NCI-H2171 treated with DMSO at 0.1 percent for 48 hours (cell line): ENCODE data around the gene NOL7.

Experiments
- DNase-seq: peaks from one replicate; lab custom pipeline; 2025; lab: John Stamatoyannopoulos, UW

The NOL7 gene

DNA sequence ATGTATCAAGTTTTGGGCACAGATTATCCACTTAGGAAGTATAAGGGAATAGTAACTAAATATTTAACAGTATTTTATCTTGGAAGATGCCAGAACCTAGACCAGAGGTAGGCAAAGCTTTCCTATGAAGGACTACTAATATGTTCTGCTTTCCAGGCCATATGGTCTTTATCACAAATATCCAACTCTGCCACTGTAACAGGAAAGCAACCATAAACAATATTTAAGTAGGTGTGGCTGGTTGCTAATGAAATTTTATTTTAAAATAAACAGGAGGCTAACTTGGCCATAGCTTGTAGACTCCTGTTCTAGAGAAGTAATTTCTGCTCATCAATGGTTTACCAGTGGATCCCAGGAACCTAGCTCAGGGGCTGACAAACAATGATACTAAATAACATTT, 39.4 kb downstream of the NOL7 start:
- DNase-seq: no peak

DNA sequence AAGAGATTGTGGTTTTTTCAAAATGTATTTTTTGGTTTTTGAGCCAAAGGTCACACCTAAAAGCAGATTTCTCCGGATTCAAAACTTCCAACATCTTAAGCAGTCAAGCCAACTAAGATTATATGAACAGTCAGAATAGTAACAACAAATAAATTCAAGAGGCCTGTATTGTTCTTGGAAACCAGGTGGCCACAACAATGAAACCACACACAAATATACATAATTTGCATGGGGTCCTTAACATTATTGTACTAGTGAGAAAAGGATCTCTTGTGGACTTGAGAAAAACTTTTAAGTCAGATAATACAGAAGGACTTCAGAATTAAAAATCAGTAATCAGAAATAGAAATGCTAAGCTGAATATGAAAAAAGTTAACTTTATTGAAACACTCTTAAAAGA, 40.6 kb downstream of the NOL7 start:
- DNase-seq: no peak

DNA sequence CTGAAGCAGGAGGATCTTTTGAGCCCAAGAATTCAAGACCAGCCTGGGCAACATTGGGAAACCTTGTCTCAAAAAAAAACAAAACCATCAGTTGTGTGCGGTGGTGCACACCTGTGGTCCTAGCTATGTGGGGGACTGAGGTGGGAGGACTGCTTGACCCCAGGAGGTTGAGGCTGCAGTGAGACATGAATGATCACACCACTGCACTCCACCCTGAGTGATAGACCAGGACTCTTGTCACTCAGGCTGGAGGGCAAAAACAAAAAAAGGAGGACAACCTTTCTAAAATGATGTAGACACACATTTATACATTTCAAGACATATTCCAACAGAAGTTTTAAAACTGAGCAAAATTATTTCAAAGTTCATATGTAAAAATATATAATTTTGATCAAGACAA, 45.1 kb downstream of the NOL7 start:
- DNase-seq: no peak

DNA sequence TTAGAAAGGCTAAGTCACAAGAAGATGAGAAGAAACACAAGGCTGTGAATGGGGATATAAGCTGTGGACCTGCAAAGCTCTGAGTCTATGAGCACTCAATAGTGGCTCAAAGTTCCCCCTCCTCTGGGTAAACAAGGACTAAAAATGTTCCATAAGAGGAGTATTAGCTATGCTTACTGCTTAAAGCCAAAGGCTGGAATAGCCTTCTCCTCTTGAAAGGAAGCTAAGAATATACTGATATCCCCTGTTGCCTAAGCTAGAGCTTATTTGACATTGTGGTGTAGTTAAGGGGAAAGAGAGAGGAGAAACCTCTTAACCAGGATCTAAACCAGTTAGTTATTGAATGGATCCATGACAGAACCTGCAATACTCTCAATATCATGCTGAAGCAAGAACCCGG, 45.8 kb downstream of the NOL7 start:
- DNase-seq: no peak

DNA sequence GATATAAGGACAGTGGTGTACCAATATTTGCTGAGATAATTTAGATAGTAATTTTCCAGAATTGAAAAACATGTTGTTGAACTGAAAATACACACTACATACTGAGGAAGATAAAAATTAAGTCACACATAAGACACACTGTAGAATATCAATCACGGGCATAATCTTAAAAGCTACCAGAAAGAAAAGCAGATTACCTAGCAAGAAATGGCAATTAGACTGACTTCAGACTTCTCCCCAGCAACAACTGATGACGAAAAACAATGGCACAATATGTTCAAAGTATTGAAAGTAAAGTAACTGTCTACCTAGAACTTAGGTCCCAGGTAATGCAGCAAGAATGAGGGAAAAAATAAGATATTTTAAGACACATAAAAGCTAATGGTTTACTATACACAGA, 46.5 kb downstream of the NOL7 start:
- no peak for DNase-seq

DNA sequence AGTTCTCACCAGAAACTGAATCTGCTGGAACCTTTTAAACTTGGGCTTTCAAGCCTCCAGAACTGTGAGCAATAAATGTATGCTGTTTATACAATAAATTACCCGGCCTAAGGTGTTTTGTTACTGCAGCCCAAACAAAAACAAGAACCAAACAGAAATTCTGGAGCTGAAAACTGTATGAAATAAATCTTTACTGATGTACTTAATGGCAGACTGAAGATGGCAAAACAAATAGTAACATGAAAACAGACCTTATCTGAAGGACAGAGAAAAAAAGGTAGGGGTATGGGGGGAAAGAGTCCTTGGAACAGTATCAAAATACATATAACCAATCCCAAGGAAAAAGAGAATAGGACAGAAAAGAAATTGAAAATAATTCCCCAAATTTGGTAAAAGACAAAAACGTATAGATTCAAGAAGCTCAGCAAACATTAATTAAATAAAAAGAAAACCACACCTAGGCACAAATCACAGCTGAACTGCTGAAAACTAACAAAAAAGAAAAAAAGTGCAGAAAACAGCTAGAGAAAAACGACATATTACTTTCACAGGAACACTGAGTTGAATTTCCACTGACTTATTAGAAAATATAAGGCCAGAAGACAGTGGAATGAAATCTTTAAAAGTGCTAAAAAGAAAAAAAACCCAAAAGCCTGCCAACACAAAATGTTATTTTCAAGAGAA, 47.7 kb downstream of the NOL7 start:
- no peak for DNase-seq

DNA sequence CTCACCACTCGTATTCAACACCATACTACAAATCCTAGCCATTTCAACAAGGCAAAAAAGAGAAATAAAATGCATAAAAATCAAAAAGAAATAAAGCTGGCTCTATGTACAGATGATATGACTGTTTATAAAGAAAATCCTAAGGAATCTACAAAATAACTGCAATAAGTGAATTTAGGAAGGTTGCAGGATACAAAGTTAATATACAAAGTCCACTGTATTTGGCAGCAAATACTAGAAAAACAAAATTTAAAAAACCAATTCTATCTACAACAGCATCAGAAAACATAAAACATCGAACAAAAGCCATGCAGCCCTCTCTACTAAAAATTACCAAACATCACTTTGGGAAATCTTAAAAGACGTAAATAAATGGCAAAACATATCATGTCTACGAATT, 48.9 kb downstream of the NOL7 start:
- DNase-seq: no peak

DNA sequence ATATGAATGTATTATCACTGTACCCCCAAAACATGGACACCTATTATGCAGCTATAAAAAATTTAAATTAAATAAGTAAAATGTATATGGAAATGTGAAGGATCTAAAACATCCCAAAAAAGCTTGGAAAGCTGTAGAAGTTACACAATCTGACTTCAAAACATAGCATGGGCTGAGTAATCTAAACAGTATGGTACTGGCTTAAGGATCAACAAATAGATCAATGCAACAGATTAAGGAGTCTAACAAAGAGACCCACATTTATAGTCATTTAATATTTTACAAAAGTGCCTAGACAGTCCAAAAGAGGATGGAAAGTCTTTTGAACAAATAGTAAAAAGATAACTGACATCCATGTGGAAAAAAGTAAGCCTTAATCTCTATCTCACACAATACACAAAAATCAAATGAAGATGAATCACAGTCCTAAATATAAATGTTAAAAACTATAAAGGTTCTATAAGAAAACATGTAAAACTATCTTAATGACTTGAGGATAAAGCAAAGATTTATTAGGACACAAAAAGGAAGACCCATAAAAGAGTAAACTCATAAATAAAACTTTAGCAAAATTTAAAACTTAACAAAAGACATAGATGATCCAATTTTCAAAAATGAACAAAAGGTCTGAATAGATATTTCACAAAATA, 49.7 kb downstream of the NOL7 start:
- DNase-seq: no peak

DNA sequence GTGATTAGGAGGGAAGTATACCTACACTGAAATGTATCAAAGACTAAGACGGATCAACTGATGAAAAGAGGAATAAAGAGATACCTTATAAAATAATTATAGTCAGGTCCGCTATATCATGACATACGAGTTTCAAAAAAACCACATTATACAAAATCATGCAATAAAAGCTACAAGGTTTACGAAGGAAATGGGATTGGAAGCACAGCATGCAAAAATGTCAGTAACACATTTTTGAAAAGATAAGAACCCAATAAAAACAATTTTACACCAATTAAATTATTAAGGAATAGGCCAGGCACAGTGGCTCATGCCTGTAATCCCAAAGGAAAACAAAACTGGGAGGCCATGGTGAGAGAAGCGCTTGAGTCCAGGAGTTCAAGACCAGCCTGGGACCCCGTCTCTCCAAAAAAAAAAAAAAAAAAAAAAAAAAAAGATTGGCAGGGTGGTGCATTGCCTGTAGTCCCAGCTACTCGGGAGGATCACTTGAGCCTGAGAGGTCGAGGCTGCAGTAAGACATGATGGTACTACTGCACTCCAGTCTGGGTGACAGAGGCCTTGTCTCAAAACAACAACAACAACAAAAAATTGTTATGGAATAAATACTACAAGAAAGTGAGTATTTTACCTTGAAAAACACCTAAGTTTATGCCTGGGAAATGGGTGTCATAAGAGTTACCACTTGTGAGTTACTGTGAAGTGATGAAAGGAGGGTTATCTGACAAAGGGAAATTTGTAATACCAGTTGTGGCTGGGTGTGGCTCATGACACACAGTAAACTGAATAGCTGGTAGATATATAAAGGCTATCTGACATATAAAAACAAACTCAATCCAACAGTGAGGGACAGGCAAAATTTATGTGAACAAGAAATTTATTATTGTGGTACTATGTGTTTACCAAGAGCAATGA, 51.3 kb downstream of the NOL7 start:
- no peak for DNase-seq

DNA sequence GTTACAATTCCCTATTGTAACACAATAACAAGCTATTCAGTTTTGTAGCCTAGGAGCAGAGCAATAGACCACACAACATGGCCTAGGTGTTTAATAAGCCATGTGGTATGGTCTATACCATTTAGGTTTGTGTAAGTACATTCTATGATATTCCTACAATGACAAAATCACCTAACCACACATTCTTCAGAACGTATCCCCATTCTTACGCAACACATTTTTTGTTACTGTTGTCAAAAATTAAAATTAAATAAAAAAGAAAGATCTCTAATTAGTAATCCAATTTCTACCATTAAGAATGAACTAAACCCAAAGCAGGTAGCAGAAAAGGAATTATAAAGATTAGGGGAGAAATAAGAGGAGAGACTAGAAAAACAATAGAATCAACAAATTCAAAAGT, 52.5 kb downstream of the NOL7 start:
- no peak for DNase-seq

DNA sequence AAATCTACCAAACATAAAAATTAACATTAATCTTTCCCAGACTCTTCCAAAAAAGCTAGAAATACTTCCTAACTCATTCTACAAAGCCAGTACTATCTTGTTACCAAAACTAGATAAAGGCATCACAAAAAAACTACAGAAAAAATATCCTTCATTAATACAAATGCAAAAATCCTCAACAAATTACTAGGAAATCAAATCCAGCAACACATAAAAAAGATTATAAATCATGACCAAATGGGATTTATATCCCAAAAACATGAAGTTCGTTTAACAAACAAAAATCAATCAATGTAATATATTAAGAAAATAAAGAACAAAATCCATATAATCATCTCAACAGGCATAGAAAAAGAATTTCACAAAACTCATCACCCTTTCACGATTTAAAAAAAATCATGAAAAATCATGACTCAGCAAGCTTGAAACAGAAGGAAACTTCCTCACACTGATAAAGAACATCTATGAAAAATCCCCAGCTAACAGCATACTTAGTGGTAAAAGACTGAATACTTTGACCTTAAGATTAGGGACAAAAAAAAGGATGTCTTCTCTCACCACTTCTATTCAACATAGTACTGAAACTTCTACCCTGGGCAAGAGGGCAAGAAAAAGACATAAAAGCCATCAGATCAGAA, 53.3 kb downstream of the NOL7 start:
- DNase-seq: no peak

DNA sequence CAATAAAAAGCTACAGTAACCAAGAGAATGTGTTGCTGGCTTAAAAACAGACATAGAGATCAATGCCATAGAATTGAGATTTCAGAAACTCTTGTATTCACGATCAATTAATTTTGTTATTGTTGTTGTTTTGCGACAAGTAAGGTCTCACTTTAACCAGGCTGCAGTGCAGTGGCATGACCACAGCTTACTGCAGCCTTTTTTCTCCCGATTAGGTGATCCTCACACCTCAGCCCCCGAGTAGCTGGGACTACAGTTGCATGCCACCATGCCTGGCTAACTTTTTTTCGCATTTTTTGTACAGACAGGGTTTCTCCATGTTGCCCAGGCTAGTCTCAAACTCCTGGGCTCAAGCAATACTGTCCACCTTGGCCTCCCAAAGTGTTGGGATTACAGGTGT, 54.3 kb downstream of the NOL7 start:
- DNase-seq: no peak
